Activated CD4-positive, alpha-beta memory T cell treated with anti-CD3 and anti-CD28 coated beads for 36 hours (primary cell): ENCODE measurements around the gene HOXB13. TPM values are rescaled to one million over a fixed set of nuclear protein-coding genes. Genes with fewer than 3 reads are reported as not detected.
"Not testable (repeated sequence)": the region's sequence is repeated elsewhere in the genome, so short reads cannot be mapped to it uniquely, and the experiment has no call there.

Source experiments
- CTCF ChIA-PET: fragments of 350-600 bp; sonication (Branson Sonifier 250); formaldehyde crosslinking; loops from one replicate; lab custom pipeline; 2021; ENCODE audit warnings: antibody characterized with exemption, inconsistent platforms; lab: Charles Lee
- POLR2A ChIA-PET: fragments of 350-600 bp; sonication (Branson Sonifier 250); formaldehyde crosslinking; loops from one replicate; lab custom pipeline; 2021; ENCODE audit warnings: antibody characterized with exemption; lab: Charles Lee
- DNase-seq: peaks from one replicate; pipeline ENCODE4 v3.0.0-alpha.2; 2020
- H3K27ac Mint-ChIP-seq: one replicate; pipeline ENCODE4 v1.8.0; 2021; ENCODE audit warnings: mixed read lengths
- H3K27me3 Mint-ChIP-seq: one replicate; pipeline ENCODE4 v1.8.0; 2021; ENCODE audit warnings: mixed read lengths
- H3K36me3 Mint-ChIP-seq: one replicate; pipeline ENCODE4 v1.8.0; 2021; ENCODE audit warnings: mixed read lengths
- H3K4me1 Mint-ChIP-seq: one replicate; pipeline ENCODE4 v1.8.0; 2021; ENCODE audit warnings: low read depth, mixed read lengths
- H3K4me3 Mint-ChIP-seq: one replicate; pipeline ENCODE4 v1.8.0; 2021; ENCODE audit warnings: mild to moderate bottlenecking, mixed read lengths
- H3K9me3 Mint-ChIP-seq: one replicate; pipeline ENCODE4 v1.8.0; 2021; ENCODE audit warnings: mixed read lengths
- intact Hi-C: fragments of 100-400 bp; cut with micrococcal nuclease; formaldehyde crosslinking; loops from one replicate; pipeline ENCODE4 v1.15.1; 2023
- total RNA-seq, 2 experiments: library from RNA; stranded (reverse); gene quantifications; one replicate each; pipeline ENCODE4 v1.2.3, GENCODE V29; 2021

HOXB13 gene
- total RNA-seq, 2 experiments from 2014 or later: not detected

DNA sequence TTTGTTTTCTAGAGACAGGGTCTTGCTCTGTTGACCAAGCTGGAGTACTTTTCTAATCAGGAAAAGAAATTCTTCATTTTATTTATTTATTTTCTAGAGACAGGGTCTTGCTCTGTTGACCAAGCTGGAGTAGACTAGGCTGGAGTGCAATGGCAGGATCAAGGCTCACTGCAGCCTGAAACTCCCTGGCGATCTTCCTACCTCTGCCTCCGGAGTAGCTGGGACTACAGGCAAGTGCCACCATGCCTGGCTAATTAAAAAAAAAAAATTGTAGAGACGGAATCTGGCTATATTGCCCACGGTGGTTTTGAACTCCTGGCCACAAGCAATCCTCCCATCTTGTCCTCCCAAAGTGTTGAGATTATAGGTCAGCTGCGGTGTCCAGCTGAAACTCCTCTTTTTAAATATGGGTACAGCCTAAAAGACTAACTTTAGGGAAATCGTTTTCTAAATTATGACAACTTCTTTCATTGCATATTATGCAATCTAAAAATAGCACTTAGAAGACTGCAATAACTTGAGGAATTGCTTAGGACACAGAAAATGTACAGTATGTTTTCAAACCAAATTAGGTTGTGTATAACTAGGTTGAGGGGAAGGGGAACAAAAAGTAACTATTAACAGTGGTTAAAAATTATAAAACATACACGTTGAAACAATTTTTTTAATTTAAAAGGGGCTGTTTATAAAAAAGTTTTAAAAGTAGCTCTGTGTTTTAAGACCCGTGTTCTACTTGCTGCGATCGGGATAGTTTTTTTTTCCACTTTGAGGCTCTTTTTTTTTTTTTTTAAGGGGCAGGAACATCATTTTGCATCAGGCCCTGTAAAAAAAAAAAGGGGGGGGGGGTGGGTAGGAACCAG is 11.0 kb downstream of the HOXB13 start:
- Mint-ChIP-seq H3K27ac (no peak overlapping the region), H3K4me3 (no peak overlapping the region), H3K4me1 (peaks cover 12% of the 10 kb centered on the region), H3K36me3 (peaks cover 2% of the 10 kb centered on the region), H3K27me3 (peaks cover 72% of the 10 kb centered on the region), H3K9me3 (no peaks in the 10 kb centered on the region)
- ChIA-PET POLR2A (interaction anchor here (1.3 kb wide), 1 partner anchor 28 kb away, joined by 3 read pairs; no protein-coding TSS in a partner anchor), CTCF (interaction anchor here (0.7 to 2.0 kb wide), 6 partner anchors 21 to 166 kb away, joined by 3 to 11 read pairs (median 4); no protein-coding TSS in a partner anchor)
- DNase-seq: no peak
- intact Hi-C loops: no loop called here

DNA sequence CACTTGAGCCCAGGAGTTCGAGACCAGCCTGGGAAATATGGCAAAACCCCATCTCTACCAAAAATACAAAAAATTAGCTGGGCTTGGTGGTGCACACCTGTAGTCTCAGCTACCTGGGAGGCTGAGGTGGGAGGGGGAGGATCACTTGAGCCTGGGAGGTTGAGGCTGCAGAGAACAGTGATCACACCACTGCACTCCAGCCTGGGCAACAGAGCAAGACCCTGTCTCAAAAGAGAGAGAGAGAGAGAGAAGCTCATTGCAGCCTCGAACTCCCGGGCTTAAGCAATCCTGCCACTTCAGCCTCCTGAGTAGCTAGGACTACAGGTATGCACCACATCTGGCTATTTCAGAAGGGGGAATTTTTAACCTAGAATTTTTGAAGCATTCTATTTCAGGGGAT is 12.0 kb downstream of the HOXB13 start:
- H3K9me3 Mint-ChIP-seq, POLR2A ChIA-PET, H3K27ac Mint-ChIP-seq, H3K4me3 Mint-ChIP-seq, H3K36me3 Mint-ChIP-seq, intact Hi-C loops, DNase-seq: not testable (repeated sequence)
- peaks cover 12% of the 10 kb centered on the region for H3K4me1 Mint-ChIP-seq
- CTCF ChIA-PET: interaction anchor here (0.8 to 2.0 kb wide), 4 partner anchors 22 to 167 kb away, joined by 3 to 11 read pairs (median 5); no protein-coding TSS in a partner anchor
- peaks cover 70% of the 10 kb centered on the region for H3K27me3 Mint-ChIP-seq

DNA sequence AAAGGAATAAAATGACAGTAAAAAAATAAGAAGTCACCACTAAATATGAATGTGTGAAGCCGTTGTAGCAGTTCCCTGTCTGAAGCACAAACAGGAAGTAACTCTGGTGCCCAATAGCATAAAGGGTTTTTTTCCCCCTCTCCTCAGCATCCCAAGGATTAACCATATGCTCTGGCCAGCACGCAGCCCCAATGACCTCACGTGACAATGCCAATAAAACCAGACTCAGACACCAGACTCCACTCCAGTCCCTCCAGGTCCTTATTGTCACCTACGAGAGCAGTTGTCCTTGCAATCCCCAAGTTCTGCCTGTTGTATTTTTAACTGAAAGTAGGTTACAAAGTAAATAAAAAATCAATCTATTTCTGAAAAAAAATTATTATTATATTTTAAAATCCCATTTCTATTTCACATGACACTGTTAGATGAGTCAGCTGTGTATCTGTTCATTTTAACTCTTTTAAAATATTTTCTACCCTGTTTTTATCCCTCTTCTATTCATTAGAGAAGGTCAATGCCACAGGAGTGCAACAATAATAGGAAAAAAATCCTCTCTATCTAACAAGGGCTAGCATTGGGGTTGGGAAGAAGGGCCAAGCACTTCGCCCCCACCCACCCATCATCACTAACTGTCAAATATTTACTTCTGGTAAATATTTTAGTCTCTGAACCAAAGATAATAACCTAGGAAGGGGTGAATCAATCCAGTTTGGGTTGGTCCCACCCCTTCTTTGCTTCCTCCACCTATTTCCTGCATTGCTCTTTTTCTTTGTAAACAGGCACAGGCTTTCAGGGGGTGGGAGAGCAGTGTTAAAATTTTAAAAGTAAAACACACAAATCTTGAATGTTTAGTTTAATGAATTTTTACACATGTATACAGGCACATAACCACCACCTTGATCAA is 12.8 kb downstream of the HOXB13 start:
- Mint-ChIP-seq H3K4me3 (no peak overlapping the region), H3K9me3 (no peaks in the 10 kb centered on the region), H3K36me3 (peaks cover 2% of the 10 kb centered on the region), H3K27me3 (peaks cover 68% of the 10 kb centered on the region), H3K4me1 (peaks cover 12% of the 10 kb centered on the region), H3K27ac (no peak overlapping the region)
- POLR2A ChIA-PET: no interaction called here
- CTCF ChIA-PET: interaction anchor here (0.9 to 2.0 kb wide), 3 partner anchors 8 to 37 kb away, joined by 3 to 11 read pairs (median 4); no protein-coding TSS in a partner anchor
- no peak for DNase-seq
- intact Hi-C loops: no loop called here

DNA sequence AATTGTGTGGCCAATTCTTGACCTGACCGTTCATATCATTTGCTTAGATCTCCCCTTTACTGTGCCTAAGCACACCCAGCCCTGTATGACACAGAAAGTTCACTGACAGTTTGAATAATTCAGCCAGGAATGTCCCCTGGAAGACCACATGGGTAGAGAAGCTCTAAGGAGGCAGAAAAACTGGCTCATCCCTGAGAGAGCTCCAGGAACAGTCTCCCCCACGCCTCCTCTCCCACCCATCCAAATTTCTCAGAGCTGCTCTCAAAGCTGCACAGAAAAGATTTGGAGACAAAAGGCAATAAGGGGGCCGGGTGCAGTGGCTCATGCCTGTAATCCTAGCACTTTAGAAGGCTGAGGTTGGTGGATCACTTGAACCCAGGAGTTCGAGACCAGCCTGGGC is 17.4 kb downstream of the HOXB13 start:
- Mint-ChIP-seq H3K36me3 (no peaks in the 10 kb centered on the region), H3K9me3 (no peaks in the 10 kb centered on the region), H3K27me3 (peaks cover 49% of the 10 kb centered on the region), H3K27ac (no peak overlapping the region), H3K4me1 (no peaks in the 10 kb centered on the region), H3K4me3 (no peak overlapping the region)
- CTCF ChIA-PET: interaction anchor here (0.9 to 1.6 kb wide), 3 partner anchors 14 to 173 kb away, joined by 3 to 5 read pairs (median 3); no protein-coding TSS in a partner anchor
- POLR2A ChIA-PET: no interaction called here
- no peak for DNase-seq
- intact Hi-C loops: no loop called here

DNA sequence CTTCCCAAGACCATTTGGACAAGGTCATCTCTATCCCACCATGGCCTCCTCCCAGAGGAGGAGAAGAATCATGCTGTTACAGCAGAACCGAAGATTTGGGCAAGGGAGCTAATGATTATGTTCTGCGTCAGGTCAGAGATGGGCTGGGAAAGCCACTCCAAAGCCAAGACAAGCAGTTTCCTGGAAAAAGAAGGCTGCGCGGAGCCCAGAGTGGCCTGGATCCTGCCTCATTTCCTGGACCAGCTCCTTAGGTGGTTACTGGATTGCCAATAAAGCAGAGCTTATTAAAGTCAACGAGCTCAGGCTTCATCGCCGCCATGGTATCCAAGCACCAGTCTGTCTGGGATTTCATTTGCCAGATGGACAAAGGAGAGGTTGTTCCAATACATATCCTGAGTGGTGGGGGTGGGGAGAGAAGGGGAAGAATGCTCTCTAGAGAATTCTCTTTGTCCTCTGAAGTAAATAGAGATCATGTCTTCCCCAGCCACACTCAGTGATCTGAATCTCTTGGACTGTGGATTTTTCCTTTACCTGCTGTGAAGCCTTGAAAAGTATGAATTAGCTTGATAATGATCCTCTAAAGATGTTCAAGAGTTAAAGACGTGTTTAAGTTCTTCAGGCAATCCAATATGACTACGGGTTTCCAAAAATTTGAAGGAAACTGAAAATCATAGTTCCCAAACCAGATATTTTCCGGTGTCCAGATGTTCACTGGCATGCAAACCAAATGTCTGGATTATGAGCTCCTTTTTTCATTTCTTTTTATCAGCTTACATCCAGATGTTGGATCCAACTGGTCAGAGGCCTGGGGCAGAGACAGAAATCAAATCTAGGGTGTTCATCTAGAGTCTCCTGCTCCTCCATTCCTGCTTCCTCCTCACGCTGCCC is 23.9 kb downstream of the HOXB13 start:
- CTCF ChIA-PET: interaction anchor here (0.8 to 2.2 kb wide), 6 partner anchors 20 to 174 kb away, joined by 3 to 11 read pairs (median 4); no protein-coding TSS in a partner anchor
- DNase-seq: no peak
- Mint-ChIP-seq H3K27ac (no peak overlapping the region), H3K9me3 (no peaks in the 10 kb centered on the region), H3K4me1 (no peaks in the 10 kb centered on the region), H3K4me3 (no peak overlapping the region), H3K27me3 (peaks cover 48% of the 10 kb centered on the region), H3K36me3 (no peaks in the 10 kb centered on the region)
- intact Hi-C loops: no loop called here
- POLR2A ChIA-PET: no interaction called here

DNA sequence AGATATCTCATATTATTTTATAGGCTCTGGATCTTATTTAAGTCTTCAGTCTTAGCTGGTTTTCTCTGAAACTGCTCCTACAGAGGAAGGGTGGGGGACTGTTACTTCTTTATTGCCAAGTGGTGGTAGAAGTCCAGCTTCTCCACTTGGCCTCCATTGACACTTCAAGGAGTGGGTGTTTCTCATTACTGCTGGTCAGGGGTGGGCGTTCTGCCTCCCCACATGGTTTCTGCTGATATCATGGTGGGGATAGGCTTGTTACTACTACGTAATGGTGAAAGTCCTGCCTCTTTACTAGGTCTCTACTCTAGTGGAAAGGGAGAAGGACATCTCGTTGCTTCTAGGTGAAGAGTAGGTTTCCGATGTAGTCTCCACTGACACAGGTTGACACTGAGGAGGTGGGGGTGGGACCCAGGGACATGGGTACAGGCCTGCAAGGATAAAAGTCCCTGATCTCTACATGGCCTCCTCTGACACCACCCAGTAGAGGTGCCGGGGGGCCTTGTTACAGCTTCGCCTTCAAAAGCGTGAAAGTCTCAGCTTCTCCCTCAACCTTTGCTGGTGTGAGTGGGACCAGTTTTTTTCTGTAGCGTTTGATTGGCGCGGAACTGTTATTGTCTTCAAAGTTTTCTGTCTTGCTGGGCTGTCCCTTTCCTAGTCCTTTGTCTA is 26.6 kb downstream of the HOXB13 start:
- no peak for DNase-seq
- no peak overlapping the region for H3K4me3 Mint-ChIP-seq
- ChIA-PET CTCF (interaction anchor here (1.3 to 1.4 kb wide), 2 partner anchors 24 to 33 kb away, joined by 3 read pairs; no protein-coding TSS in a partner anchor), POLR2A (no interaction called here)
- no peaks in the 10 kb centered on the region for H3K36me3 Mint-ChIP-seq
- H3K4me1 Mint-ChIP-seq: no peaks in the 10 kb centered on the region
- peaks cover 45% of the 10 kb centered on the region for H3K27me3 Mint-ChIP-seq
- no peak overlapping the region for H3K27ac Mint-ChIP-seq
- intact Hi-C loops: no loop called here
- H3K9me3 Mint-ChIP-seq: no peaks in the 10 kb centered on the region

DNA sequence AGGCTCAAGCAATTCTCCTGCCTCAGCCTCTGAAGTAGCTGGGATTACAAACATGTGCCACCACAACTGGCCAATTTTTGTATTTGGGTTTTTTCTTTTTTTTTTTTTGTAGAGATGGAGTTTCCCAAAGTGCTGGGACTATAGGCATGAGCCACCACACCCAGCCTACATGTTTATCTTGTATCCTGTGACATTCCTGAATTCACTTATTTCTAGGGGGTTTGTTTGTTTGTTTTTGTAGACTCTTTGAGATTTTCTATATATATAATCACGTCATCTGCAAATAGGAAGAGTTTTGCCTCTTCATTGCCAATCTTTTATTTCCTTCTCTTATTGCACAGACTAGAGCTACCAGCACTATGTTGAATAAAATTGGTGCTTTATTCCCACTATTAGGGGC is 35.4 kb downstream of the HOXB13 start:
- POLR2A ChIA-PET: no interaction called here
- no peak for DNase-seq
- Mint-ChIP-seq H3K27me3 (peaks cover 24% of the 10 kb centered on the region), H3K4me1 (no peaks in the 10 kb centered on the region), H3K4me3 (no peak overlapping the region), H3K9me3 (no peaks in the 10 kb centered on the region), H3K36me3 (no peaks in the 10 kb centered on the region), H3K27ac (no peak overlapping the region)
- CTCF ChIA-PET: interaction anchor here (1.6 kb wide), 1 partner anchor 15 kb away, joined by 6 read pairs; no protein-coding TSS in a partner anchor
- intact Hi-C loops: no loop called here

DNA sequence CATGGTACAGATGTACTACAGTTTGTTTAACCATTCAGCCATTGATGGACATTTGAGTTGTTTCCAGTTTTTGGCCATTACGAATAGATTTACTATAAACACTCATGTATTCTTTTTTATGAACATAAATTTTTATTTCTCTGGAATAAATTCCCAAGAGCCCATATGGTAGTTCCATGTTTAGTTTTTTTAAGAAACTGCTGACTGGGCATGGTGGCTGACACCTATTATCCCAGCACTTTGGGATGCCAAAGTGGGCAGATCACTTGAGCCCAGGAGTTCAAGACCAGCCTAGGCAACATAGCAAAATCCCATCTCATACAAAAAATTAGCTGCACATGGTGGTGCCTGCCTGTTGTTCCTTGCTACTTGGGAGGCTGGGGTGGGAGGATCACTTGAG is 36.5 kb downstream of the HOXB13 start:
- Mint-ChIP-seq H3K27me3 (peaks cover 17% of the 10 kb centered on the region), H3K4me3 (no peak overlapping the region), H3K9me3 (no peaks in the 10 kb centered on the region), H3K27ac (no peak overlapping the region), H3K4me1 (no peaks in the 10 kb centered on the region), H3K36me3 (no peaks in the 10 kb centered on the region)
- intact Hi-C loops: no loop called here
- CTCF ChIA-PET: interaction anchor here (1.6 kb wide), 1 partner anchor 13 kb away, joined by 6 read pairs; no protein-coding TSS in a partner anchor
- no peak for DNase-seq
- POLR2A ChIA-PET: no interaction called here

DNA sequence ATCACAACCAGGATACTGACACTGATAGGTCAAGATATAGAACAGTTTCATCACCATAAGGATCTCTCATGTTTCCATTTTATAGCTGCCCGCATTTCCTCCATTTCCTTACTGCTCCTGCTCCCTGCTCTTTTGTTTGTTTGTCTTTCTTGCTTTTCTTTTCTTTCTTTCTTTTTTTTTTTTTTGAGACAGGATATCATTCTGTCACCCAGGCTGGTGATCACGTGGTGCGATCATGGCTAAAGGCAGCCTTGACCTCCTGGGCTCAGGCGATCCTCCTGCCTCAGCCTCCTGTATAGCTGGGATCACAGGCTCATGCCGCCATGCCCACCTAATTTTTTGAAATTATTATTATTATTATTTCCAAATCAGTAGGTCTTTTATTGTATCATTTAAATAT is 37.9 kb downstream of the HOXB13 start:
- Mint-ChIP-seq H3K9me3 (no peaks in the 10 kb centered on the region), H3K4me3 (no peak overlapping the region), H3K4me1 (no peaks in the 10 kb centered on the region), H3K27me3 (peaks cover 7% of the 10 kb centered on the region), H3K27ac (no peak overlapping the region), H3K36me3 (no peaks in the 10 kb centered on the region)
- ChIA-PET POLR2A (no interaction called here), CTCF (no interaction called here)
- intact Hi-C loops: no loop called here
- no peak for DNase-seq

DNA sequence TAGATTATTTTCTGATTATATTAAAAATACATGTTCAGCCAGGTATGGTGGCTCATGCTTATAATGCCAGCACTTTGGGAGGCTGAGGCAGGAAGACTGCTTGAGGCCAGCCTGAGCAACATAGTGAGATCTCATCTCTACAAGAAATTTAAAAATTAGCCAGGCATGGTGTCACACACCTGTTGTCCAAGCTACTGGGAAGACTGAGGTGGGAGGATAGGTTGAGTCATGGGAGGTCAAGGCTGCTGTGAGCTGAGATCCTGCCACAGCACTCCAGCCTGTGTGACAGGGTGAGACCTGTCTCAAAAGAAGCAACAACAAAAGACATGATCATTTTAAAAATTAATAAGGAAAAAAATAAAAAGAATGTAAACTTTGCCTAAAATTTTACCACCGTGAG is 46.9 kb downstream of the HOXB13 start:
- Mint-ChIP-seq H3K4me1 (peaks cover 2% of the 10 kb centered on the region), H3K36me3 (no peaks in the 10 kb centered on the region), H3K9me3 (no peaks in the 10 kb centered on the region), H3K4me3 (no peak overlapping the region), H3K27me3 (peaks cover 27% of the 10 kb centered on the region), H3K27ac (no peak overlapping the region)
- no peak for DNase-seq
- ChIA-PET POLR2A (no interaction called here), CTCF (interaction anchor here (2.1 to 5.8 kb wide), 3 partner anchors 42 to 196 kb away, joined by 6 to 119 read pairs (median 49); partner anchors contain the start of genes PRAC1 and PRAC2)
- intact Hi-C loops: no loop called here
